ENCODE data around the gene STK39. TPM values are rescaled to one million over a fixed set of nuclear protein-coding genes. Genes with fewer than 3 reads are reported as not detected.

Gene STK39
- total RNA-seq, 1 experiment from 2014 or later, result 22.1 TPM

DNA sequence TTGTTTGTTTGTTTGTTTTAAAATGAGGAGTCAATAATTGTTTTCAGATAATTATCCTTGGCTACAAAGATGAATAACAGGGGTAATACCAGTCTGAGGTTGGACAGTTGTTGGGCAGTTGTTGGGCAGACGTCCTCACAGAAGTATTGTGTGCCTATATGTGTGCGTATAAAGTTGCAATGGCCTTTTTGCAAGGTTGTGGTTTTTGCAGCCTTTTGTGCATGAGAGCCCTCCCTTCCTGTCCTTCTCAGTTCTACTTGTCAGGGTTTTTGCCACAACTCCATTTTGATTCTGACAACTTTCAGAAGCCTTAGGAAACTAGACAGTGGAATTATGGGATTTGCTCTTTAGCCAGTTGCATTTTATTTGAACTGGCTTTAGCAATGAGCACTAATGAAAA is 6.0 kb upstream of the STK39 start:
- H4K8ac ChIP-seq (replicated peaks; ENCODE audit: insufficient read length, low read depth, low read length), result no peak overlapping the region
- Mint-ChIP-seq H3K36me3 (ENCODE audit: insufficient read depth in 1 of 3, low read depth in 3 of 3) (peaks cover 0 to 3% (median 2%) of the 10 kb centered on the region in 3 experiments; a peak in 3 of 7 replicates), H3K27ac (no peak overlapping the region), H3K9me3 (peaks cover 2 to 3% of the 10 kb centered on the region in 2 experiments; a peak in 4 of 5 replicates), H3K4me1 (peaks cover 8% of the 10 kb centered on the region in 2 experiments), H3K4me3 (no peak overlapping the region), H3K27me3 (ENCODE audit: low read depth) (peaks cover 4% of the 10 kb centered on the region)
- H4K91ac ChIP-seq (ENCODE audit: insufficient read length, low read depth, low read length), result no peak overlapping the region
- no peak overlapping the region for H2BK12ac ChIP-seq (ENCODE audit: insufficient read length, low read depth, low read length)
- no peak overlapping the region for H2BK5ac ChIP-seq (ENCODE audit: insufficient read length, low read length)
- H2AK5ac ChIP-seq (ENCODE audit: insufficient read length, low read length), result no peak overlapping the region
- no peak overlapping the region for H3K18ac ChIP-seq (ENCODE audit: insufficient read length, low read depth, low read length)
- no peaks in the 10 kb centered on the region for H3K79me1 ChIP-seq (ENCODE audit: insufficient read depth, low read depth, low read length, poor library complexity, severe bottlenecking)
- H3K56ac ChIP-seq (ENCODE audit: insufficient read length, low read depth, low read length), result no peak overlapping the region
- H3K9ac ChIP-seq (ENCODE audit: extremely low read depth, insufficient read length, low read length), result no peak overlapping the region
- peaks cover 2% of the 10 kb centered on the region; the same call in 1 of the 2 replicates for H3K4me1 ChIP-seq (ENCODE audit: insufficient read depth, low read length)
- no peak overlapping the region for H4K5ac ChIP-seq (ENCODE audit: insufficient read length, low read depth, low read length)
- no peaks in the 10 kb centered on the region for H3K9me3 ChIP-seq (ENCODE audit: control insufficient read depth, low read depth, low read length)
- no peak overlapping the region for H3K4me2 ChIP-seq (ENCODE audit: insufficient read depth, insufficient read length, low read length)
- WGBS (ENCODE audit: extremely low coverage, insufficient read length, low lambda C conversion rate), result no CpG with 5 or more reads among the region's 2 CpGs
- H4K20me1 ChIP-seq (ENCODE audit: control insufficient read depth, insufficient read depth, insufficient read length), result no peaks in the 10 kb centered on the region
- H3K23me2 ChIP-seq (ENCODE audit: insufficient read length, low read depth, low read length, poor library complexity, severe bottlenecking), result no peaks in the 10 kb centered on the region
- no peak overlapping the region for H2BK15ac ChIP-seq (ENCODE audit: low read depth, low read length)
- H3K23ac ChIP-seq (ENCODE audit: insufficient read length, low read depth, low read length), result no peak overlapping the region
- H3K4ac ChIP-seq (ENCODE audit: low read depth, low read length), result no peak overlapping the region
- H3K27me3 ChIP-seq (ENCODE audit: insufficient read depth, low read length), result no peaks in the 10 kb centered on the region
- H3K79me2 ChIP-seq (ENCODE audit: insufficient read depth, low read length), result no peaks in the 10 kb centered on the region
- H3K14ac ChIP-seq (ENCODE audit: insufficient read depth, low read length), result no peak overlapping the region
- H2AFZ ChIP-seq (ENCODE audit: low read length), result no peak overlapping the region
- H3T11ph ChIP-seq (ENCODE audit: low read length), result no peak overlapping the region
- TF ChIP-seq, protein P1, sequence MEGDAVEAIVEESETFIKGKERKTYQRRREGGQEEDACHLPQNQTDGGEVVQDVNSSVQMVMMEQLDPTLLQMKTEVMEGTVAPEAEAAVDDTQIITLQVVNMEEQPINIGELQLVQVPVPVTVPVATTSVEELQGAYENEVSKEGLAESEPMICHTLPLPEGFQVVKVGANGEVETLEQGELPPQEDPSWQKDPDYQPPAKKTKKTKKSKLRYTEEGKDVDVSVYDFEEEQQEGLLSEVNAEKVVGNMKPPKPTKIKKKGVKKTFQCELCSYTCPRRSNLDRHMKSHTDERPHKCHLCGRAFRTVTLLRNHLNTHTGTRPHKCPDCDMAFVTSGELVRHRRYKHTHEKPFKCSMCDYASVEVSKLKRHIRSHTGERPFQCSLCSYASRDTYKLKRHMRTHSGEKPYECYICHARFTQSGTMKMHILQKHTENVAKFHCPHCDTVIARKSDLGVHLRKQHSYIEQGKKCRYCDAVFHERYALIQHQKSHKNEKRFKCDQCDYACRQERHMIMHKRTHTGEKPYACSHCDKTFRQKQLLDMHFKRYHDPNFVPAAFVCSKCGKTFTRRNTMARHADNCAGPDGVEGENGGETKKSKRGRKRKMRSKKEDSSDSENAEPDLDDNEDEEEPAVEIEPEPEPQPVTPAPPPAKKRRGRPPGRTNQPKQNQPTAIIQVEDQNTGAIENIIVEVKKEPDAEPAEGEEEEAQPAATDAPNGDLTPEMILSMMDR (conservative IDR thresholded peaks at IDR 0.05), result no peak
- no peak overlapping the region for H3K27ac ChIP-seq (ENCODE audit: insufficient read length, low read depth, low read length)
- no peak for DNase-seq
- H2BK20ac ChIP-seq (ENCODE audit: low read depth, low read length, poor library complexity, severe bottlenecking), result no peak overlapping the region
- no peak overlapping the region for H2BK120ac ChIP-seq (ENCODE audit: low read depth, low read length, poor library complexity, severe bottlenecking)
